HG03139 (cell line): ENCODE results near the gene MATN1.

Source experiments
- ATAC-seq: cut with Tn5 transposase; IDR thresholded peaks from one replicate; pipeline ENCODE4 v1.9.1; 2021; ENCODE audit not compliant: unreplicated experiment

The MATN1 gene

GRCh38 chr1:30684881-30685795 lies 38.2 kb downstream of the MATN1 start:
- ATAC-seq, result no peak

- ATAC-seq, result no peak
These were observed 39.1 kb downstream of the MATN1 start for GRCh38 chr1:30684259-30684658.

- ATAC-seq, result no peak
These were observed 39.7 kb downstream of the MATN1 start for GRCh38 chr1:30683699-30684098.

- no peak for ATAC-seq
These were observed 40.7 kb downstream of the MATN1 start for GRCh38 chr1:30682396-30683275.

GRCh38 chr1:30681782-30682181 lies 41.6 kb downstream of the MATN1 start:
- no peak for ATAC-seq

- no peak for ATAC-seq
These were observed 42.5 kb downstream of the MATN1 start for GRCh38 chr1:30680879-30681278.

- ATAC-seq, result no peak
These were observed 43.0 kb downstream of the MATN1 start for GRCh38 chr1:30680429-30680828.

- ATAC-seq, result no peak
These were observed 43.4 kb downstream of the MATN1 start for GRCh38 chr1:30679976-30680305.

GRCh38 chr1:30679201-30679975 lies 44.0 kb downstream of the MATN1 start:
- no peak for ATAC-seq

- no peak for ATAC-seq
These were observed 45.2 kb downstream of the MATN1 start for GRCh38 chr1:30678209-30678608.

- ATAC-seq, result no peak
These were observed 45.9 kb downstream of the MATN1 start for GRCh38 chr1:30677471-30677870.

GRCh38 chr1:30675761-30676160 lies 47.6 kb downstream of the MATN1 start:
- no peak for ATAC-seq

GRCh38 chr1:30675289-30675688 lies 48.1 kb downstream of the MATN1 start:
- no peak for ATAC-seq

- no peak for ATAC-seq
These were observed 50.0 kb downstream of the MATN1 start for GRCh38 chr1:30673395-30673794.

- ATAC-seq, result no peak
These were observed 50.7 kb downstream of the MATN1 start for GRCh38 chr1:30672661-30673060.

- no peak for ATAC-seq
These were observed 52.9 kb downstream of the MATN1 start for GRCh38 chr1:30670240-30671060.

- ATAC-seq, result no peak
These were observed 54.6 kb downstream of the MATN1 start for GRCh38 chr1:30668546-30669327.

GRCh38 chr1:30668024-30668423 lies 55.4 kb downstream of the MATN1 start:
- no peak for ATAC-seq

GRCh38 chr1:30666756-30667273 lies 56.6 kb downstream of the MATN1 start:
- no peak for ATAC-seq
